Astrocyte of the hippocampus (primary cell): ENCODE measurements around the gene PNPO.

Experiments
- DNase-seq: peaks from one replicate; pipeline ENCODE4 v3.0.0; 2011; ENCODE audit warnings: low read depth, low spot score

PNPO gene

GRCh38 chr17:47949946-47950345 is 8.6 kb downstream of the PNPO start:
- no peak for DNase-seq

- no peak for DNase-seq
Measured at GRCh38 chr17:47950448-47950847, 9.1 kb downstream of the PNPO start.

GRCh38 chr17:47952171-47953021 is 11.0 kb downstream of the PNPO start:
- DNase-seq: no peak

- DNase-seq: no peak
Measured at GRCh38 chr17:47953909-47954308, 12.5 kb downstream of the PNPO start.

- peak; percentile 26 for DNase-seq
Measured at GRCh38 chr17:47955497-47956461, 14.4 kb downstream of the PNPO start.

- DNase-seq: peak; percentile 11
Measured at GRCh38 chr17:47956791-47957590, 15.6 kb downstream of the PNPO start.

- no peak for DNase-seq
Measured at GRCh38 chr17:47957591-47958490, 16.5 kb downstream of the PNPO start, which contains the start of gene PRR15L. Gene PRR15L, minus strand, starts transcription at chr17:47957883. Its CDS starts 4,649 bp downstream, at chr17:47953234.

GRCh38 chr17:47959825-47960655 is 18.7 kb downstream of the PNPO start:
- DNase-seq: no peak

- no peak for DNase-seq
Measured at GRCh38 chr17:47961406-47961805, 20.0 kb downstream of the PNPO start.

- DNase-seq: no peak
Measured at GRCh38 chr17:47962901-47963300, 21.5 kb downstream of the PNPO start.

GRCh38 chr17:47964856-47965255 is 23.5 kb downstream of the PNPO start:
- DNase-seq: no peak

GRCh38 chr17:47966079-47966519 is 24.7 kb downstream of the PNPO start:
- no peak for DNase-seq

- peak; percentile 83 for DNase-seq
Measured at GRCh38 chr17:47967607-47968252, 26.4 kb downstream of the PNPO start.

GRCh38 chr17:47968836-47969235 is 27.5 kb downstream of the PNPO start:
- DNase-seq: no peak

- no peak for DNase-seq
Measured at GRCh38 chr17:47969930-47970724, 28.8 kb downstream of the PNPO start.

GRCh38 chr17:47970725-47971499 is 29.5 kb downstream of the PNPO start, which contains the start of gene CDK5RAP3:
Gene CDK5RAP3, plus strand, starts transcription at chr17:47971113. Its CDS starts 34 bp downstream, at chr17:47971147.
- peak; percentile 100 for DNase-seq

- no peak for DNase-seq
Measured at GRCh38 chr17:47973541-47973940, 32.2 kb downstream of the PNPO start.
